Stimulated activated CD8-positive, alpha-beta memory T cell treated with anti-CD3 and anti-CD28 coated beads, Interleukin-12 subunit alpha, Interleukin-12 subunit beta, amount 100 ng/mL, for 24 hours (primary cell): ENCODE results near the gene ZNF430.
"Not testable (repeated sequence)": the region's sequence is repeated elsewhere in the genome, so short reads cannot be mapped to it uniquely, and the experiment has no call there.

Experiments used
- DNase-seq: peaks from one replicate; pipeline ENCODE4 v3.0.0-alpha.2; 2020; ENCODE audit errors: extremely low read depth

Gene ZNF430

GRCh38 chr19:21020298-21021227 is at the start of gene ZNF430:
Gene ZNF430, plus strand, starts transcription at chr19:21020657. Its CDS starts 144 bp downstream, at chr19:21020801.
- DNase-seq: peak; percentile 89

- not testable (repeated sequence) for DNase-seq
Measured at GRCh38 chr19:20992788-20993187, 27.7 kb upstream of the ZNF430 start.

DNA sequence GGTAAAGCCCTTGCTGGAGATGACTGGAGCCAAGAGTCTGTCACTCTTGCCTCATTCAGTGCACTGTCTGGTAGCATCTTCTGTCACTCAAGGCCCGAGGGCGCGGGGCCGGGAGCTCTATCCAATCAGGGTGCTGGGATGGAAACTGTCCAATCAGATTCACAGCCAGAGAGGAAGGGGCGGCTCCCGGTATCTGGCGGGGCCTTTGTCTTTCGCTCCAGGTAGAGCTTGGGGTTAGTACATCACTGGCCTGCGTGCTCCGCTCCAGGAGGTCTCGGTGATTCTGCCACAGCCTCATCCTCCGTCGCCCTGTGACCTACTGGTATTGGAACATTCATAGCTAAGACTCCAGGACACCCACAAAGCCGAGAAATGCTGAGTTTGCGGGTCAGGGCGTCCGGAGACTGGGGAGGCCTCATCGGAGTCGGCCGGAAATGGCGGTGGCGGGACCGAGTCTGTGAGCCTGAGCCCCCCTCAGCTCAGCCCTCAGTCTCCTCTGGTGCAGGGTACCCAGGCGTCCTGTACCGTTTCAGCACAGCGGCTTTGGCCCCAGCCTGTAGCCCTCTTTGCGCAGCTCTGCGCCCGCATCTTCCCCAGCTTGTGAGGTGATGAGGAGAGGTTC is 20.6 kb upstream of the ZNF430 start:
- peak; percentile 70 for DNase-seq

DNA sequence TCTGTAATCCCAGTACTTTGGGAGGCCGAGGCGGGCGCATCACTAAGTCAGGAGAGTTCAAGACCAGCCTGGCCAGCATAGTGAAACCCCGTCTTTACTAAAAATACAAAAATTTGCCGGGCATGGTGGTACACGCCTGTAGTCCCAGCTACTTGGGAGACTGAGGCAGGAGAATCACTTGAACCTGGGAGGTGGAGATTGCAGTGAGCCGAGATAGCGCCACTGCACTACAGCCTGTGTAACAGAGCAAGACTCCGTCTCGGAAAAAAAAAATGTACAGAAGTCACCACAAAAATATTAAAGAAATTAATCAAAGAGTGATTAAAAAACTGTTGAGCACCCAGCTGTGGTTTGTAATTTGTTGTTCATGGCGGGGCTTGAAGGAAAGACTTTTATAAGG is 781 bp downstream of the ZNF430 start:
- DNase-seq: not testable (repeated sequence)

DNA sequence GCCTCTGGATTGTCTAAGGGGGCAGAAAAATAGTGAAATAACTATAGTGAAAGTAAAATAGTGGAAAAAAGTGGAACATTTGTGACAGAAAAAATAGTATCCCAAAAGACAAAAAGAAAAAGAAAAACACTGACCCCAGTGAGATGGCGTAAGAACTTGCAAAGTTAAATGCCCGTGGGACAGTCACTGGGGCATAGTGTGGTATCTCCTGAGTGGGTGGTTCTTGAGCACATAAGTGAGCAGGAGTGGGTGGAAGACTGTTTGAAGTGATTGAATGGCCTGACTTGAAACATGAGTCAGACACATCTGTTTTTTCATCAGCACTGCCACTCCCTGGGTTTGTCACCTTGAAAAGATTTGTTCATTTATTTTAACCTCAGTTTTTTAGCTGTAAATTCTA is 2.5 kb downstream of the ZNF430 start:
- no peak for DNase-seq

DNA sequence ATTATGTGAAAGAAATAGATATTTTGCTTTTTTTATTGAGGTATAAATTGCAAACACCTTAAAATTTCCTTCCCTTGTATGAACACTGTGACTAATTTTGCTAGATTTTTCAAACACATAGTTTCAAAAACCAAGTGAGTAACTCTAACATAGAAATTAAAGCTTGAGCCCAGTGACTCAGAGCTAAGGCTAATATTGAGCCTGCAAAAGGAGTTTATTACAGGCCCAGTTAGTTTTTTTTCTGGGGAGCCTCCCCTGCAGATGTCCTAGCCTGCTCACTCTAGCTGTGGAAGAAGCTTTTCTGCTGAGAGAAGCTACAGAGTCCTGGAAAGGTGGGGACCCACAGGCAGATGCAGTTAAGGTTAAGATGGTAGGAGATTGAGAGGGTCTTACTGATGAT is 3.4 kb downstream of the ZNF430 start:
- no peak for DNase-seq

DNA sequence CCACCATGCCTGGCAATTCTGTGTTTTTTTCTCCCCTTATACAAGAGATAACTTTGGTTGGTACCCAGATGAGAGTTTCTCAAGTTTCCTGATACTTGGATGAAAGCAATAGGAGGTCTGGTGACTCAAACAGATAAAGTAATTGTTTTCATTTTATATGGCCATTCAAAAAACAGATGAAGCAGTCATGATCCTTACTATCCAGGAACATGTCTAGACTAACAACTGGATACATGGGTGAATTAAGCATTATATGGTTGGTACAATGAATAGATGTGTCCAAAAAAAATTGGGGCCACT is 8.5 kb downstream of the ZNF430 start:
- no peak for DNase-seq

DNA sequence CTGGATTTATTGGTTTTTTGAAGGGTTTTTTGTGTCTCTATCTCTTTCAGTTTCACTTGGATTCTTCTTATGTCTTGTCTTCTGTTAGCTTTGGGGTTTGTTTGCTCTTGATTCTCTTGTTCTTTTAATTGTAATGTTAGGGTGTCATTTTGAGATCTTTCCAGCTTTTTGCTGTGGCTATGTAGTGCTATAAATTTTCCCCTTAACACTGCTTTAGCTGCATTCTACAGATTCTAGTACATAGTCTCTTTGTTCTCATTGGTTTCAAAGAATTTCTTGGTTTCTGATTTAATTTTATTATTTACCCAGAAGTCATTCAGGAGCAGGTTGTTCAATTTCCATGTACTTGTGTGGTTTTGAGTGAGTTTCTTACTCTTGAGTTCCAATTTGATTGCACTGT is 24.6 kb downstream of the ZNF430 start:
- no peak for DNase-seq

DNA sequence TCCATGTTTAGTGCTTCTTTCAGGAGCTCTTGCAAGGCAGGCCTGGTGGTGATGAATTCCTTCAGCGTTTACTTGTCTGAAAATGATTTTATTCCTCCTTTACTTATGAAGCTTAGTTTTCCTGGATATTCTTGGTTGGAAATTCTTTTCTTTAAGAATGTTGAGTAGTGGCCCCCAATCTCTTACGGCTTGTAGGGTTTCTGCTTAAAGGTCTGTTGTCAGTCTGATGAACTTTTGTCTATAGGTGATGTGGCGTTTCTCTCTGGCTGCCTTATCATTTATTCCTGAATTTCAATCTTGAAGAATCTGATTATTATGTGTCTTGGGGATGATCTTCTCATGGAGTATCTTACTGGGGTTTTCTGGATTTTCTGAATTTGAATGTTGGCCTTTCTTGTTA is 26.0 kb downstream of the ZNF430 start:
- no peak for DNase-seq

DNA sequence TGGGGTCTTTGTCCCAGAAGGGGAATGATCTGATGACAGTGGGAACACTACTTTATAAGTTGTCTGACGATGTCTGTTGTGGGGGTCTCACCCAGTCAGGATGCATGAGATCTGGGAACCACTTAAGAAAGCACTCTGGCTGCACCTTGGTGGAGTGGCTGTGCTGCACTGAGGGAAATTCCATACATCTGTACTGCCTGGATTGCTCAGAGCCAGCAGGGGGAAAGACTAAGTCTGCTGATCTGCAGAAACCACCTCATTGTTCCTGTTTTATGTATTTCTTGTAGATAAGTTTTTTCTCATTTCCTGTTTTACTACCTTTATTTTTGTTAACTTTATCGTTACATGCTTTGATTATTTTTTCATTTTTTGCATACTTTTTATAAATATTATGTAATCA is 27.3 kb downstream of the ZNF430 start:
- no peak for DNase-seq

DNA sequence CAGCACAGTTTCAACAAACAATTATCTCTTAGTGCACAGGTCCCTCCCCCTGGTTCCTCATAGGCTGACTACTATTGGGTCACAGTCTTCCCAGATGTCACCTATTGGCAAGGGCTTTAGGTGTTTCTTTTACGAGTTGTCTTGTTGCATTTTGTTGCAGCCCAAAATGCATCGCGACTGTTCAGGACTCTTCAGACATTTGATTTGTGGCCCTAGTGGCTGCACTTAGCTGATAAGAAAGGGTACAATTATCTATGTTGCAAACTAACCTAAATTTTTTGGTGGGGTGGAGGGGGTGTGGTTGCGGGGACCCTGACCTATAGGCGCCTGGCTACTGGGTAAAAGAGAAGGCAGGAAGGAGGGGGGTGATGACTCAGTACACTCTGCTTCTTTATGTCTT is 32.4 kb downstream of the ZNF430 start:
- DNase-seq: no peak

DNA sequence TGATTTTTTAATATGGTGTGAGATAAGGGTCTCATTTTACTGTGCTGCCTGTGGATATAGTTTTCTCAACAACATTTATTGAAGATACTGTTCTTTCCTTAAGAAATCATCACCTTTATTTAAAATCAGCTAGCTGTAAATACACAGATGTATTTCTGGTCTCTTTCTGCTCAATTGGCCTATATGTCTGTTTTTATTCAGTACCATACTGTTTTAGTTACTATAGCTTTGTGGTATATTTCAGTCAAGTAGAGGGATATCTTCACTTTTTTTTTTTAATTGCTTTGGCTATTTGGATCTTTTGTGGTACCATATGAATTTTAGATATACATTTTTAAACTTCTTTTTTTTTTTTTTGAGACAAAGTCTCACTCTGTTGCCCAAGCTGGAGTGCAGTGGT is 44.9 kb downstream of the ZNF430 start:
- no peak for DNase-seq

GRCh38 chr19:21082011-21082975 is 61.8 kb downstream of the ZNF430 start, which contains the start of gene ZNF714:
Gene ZNF714, plus strand, starts transcription at chr19:21082203. Its CDS starts 16,066 bp downstream, at chr19:21098269.
- peak; percentile 58 for DNase-seq

GRCh38 chr19:21084343-21084742 is 63.9 kb downstream of the ZNF430 start:
- DNase-seq: no peak

GRCh38 chr19:21087871-21088270 is 67.4 kb downstream of the ZNF430 start:
- no peak for DNase-seq

DNA sequence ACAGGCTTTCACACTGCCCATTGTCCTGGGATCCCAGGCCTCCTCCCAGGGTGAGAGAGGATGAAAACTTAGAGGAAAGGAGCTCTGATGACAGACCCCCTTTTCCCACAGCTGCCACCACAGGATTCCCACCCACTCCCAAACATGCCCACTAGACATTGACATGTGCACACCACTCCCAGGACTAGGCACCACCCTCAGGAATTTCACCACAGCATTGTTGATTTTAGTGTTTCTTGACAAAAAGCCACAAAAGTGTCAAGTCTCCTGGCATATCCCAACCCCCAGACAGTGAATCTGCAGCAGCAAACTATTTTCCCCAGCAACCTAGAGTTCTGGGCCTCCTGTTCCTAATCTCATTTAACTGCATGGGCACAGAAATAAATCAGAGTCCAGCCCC is 71.7 kb downstream of the ZNF430 start:
- no peak for DNase-seq

- DNase-seq: no peak
Measured at GRCh38 chr19:21094347-21095025, 74.0 kb downstream of the ZNF430 start.

- DNase-seq: no peak
Measured at GRCh38 chr19:21098291-21098690, 77.8 kb downstream of the ZNF430 start.

DNA sequence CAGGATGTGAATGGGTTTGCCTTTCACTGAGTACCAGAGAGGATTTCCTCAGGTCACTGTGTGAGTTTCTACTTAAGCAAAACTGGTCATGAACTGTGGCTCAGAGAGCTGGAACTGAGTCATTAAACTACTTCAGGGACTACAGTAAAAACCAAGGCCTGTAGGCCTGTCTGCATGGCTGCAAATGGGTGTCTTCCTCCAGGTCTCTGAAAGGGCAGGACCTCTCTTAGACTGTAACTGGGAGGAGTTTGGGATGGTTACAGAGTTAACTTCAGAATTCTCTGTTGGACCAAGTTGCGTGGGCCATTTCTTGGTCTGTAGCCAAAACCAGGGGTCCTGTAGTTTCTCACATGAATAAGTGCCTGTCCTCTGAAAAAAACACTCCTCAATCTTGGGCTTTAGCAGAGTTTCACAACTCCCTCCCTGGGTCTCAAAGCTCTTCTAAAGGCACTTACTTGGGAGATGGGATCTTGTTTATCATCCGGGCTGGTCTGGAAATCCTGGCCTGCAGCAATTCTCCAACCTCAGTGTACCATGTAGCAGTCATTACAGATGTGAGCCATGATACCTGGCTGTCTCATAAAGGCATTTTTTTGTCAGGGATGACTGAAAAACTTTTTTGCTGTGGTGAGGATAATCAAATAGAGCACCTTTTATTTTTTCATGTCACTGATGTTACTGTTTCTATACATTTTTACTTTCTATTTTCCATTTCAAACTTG is 81.2 kb downstream of the ZNF430 start:
- DNase-seq: no peak

DNA sequence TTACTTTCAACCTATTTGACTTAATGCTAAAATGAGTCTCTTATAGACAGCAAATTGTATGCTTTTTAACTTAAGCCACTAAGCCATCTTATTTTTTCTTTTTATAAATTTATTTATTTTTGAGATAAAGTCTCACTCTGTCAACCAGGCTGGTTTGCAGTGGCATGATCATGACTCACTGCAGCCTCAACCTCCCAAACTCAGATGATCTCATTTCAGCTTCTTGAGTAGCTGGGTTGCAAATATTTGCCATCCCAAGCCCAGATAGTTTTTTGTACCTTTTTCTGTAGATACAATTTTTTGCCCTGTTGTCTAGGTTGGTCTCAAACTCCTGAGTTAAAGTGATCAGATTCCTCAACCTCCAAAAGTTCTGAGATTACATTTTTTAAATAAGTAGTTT is 88.7 kb downstream of the ZNF430 start:
- no peak for DNase-seq
